ENCODE data around the gene SND1.

SND1 gene

GRCh38 chr7:128000854-128001265, 348.9 kb downstream of the SND1 start:
- Histone ChIP-seq H3K4me2 (ENCODE audit: low read depth, low read length, poor library complexity, severe bottlenecking) (no peak overlapping the region), H3K9ac (ENCODE audit: low read length) (no peak overlapping the region), H3K79me2 (ENCODE audit: insufficient read depth, low read length) (no peaks in the 10 kb centered on the region), H2AFZ (ENCODE audit: low read depth, low read length, severe bottlenecking) (no peak overlapping the region), H3K9me3 (ENCODE audit: insufficient read depth, low read length) (no peaks in the 10 kb centered on the region), H3K4me3 (ENCODE audit: insufficient read depth, low read length, poor library complexity, severe bottlenecking) (no peak overlapping the region), H3K27me3 (ENCODE audit: low read length) (no peaks in the 10 kb centered on the region), H3K36me3 (ENCODE audit: low read length) (no peaks in the 10 kb centered on the region), H3K9me2 (replicated peaks; ENCODE audit: insufficient read depth, low read length) (no peaks in the 10 kb centered on the region), H3K27ac (ENCODE audit: low read depth, low read length) (no peak overlapping the region), H3F3A (ENCODE audit: insufficient read depth) (no peaks in the 10 kb centered on the region), H4K20me1 (ENCODE audit: low read depth, low read length) (no peaks in the 10 kb centered on the region)
- TF ChIP-seq EZH2phosphoT487 (conservative IDR thresholded peaks at IDR 0.05; ENCODE audit: low read length), result no peak
- TF ChIP-seq CTCF (IDR thresholded peaks at IDR 0.05; ENCODE audit: insufficient read depth, low read length, poor library complexity, severe bottlenecking), result no peak

- no peak overlapping the region for H3K9ac ChIP-seq (ENCODE audit: low read length)
- no peak overlapping the region for H2AFZ ChIP-seq (ENCODE audit: low read depth, low read length, severe bottlenecking)
- no peaks in the 10 kb centered on the region for H3F3A ChIP-seq (ENCODE audit: insufficient read depth)
- H3K4me2 ChIP-seq (ENCODE audit: low read depth, low read length, poor library complexity, severe bottlenecking), result no peak overlapping the region
- H3K27ac ChIP-seq (ENCODE audit: low read depth, low read length), result no peak overlapping the region
- no peaks in the 10 kb centered on the region for H3K27me3 ChIP-seq (ENCODE audit: low read length)
- no peak overlapping the region for H3K4me3 ChIP-seq (ENCODE audit: insufficient read depth, low read length, poor library complexity, severe bottlenecking)
- no peaks in the 10 kb centered on the region for H3K36me3 ChIP-seq (ENCODE audit: low read length)
- TF ChIP-seq EZH2phosphoT487 (conservative IDR thresholded peaks at IDR 0.05; ENCODE audit: low read length), result no peak
- no peak for TF ChIP-seq CTCF (IDR thresholded peaks at IDR 0.05; ENCODE audit: insufficient read depth, low read length, poor library complexity, severe bottlenecking)
- no peaks in the 10 kb centered on the region for H3K9me2 ChIP-seq (replicated peaks; ENCODE audit: insufficient read depth, low read length)
- no peaks in the 10 kb centered on the region for H4K20me1 ChIP-seq (ENCODE audit: low read depth, low read length)
- no peaks in the 10 kb centered on the region for H3K79me2 ChIP-seq (ENCODE audit: insufficient read depth, low read length)
- H3K9me3 ChIP-seq (ENCODE audit: insufficient read depth, low read length), result no peaks in the 10 kb centered on the region
Measured at GRCh38 chr7:128003167-128003566, 351.2 kb downstream of the SND1 start.

- Histone ChIP-seq H3K9ac (ENCODE audit: low read length) (no peak overlapping the region), H2AFZ (ENCODE audit: low read depth, low read length, severe bottlenecking) (no peak overlapping the region), H3K27ac (ENCODE audit: low read depth, low read length) (no peak overlapping the region), H3K4me3 (ENCODE audit: insufficient read depth, low read length, poor library complexity, severe bottlenecking) (no peak overlapping the region), H3K9me2 (replicated peaks; ENCODE audit: insufficient read depth, low read length) (no peaks in the 10 kb centered on the region), H3K79me2 (ENCODE audit: insufficient read depth, low read length) (no peaks in the 10 kb centered on the region), H3K36me3 (ENCODE audit: low read length) (no peaks in the 10 kb centered on the region), H3K9me3 (ENCODE audit: insufficient read depth, low read length) (no peaks in the 10 kb centered on the region), H3K4me2 (ENCODE audit: low read depth, low read length, poor library complexity, severe bottlenecking) (no peak overlapping the region), H3K27me3 (ENCODE audit: low read length) (no peaks in the 10 kb centered on the region), H3F3A (ENCODE audit: insufficient read depth) (no peaks in the 10 kb centered on the region), H4K20me1 (ENCODE audit: low read depth, low read length) (no peaks in the 10 kb centered on the region)
- no peak for TF ChIP-seq CTCF (IDR thresholded peaks at IDR 0.05; ENCODE audit: insufficient read depth, low read length, poor library complexity, severe bottlenecking)
- TF ChIP-seq EZH2phosphoT487 (conservative IDR thresholded peaks at IDR 0.05; ENCODE audit: low read length), result no peak
Measured at GRCh38 chr7:128003787-128004186, 351.8 kb downstream of the SND1 start.

All from SU-DHL-6 (cell line).